Measurements from ENCODE around the gene FNDC3B.

Gene FNDC3B

GRCh38 chr3:172060234-172060633, 20.9 kb downstream of the FNDC3B start:
- no peak for TF ChIP-seq CTCF (conservative IDR thresholded peaks at IDR 0.05; ENCODE audit: control insufficient read depth, insufficient read depth, low read depth, low read length)
- no peak overlapping the region for H3K4me3 ChIP-seq (ENCODE audit: control insufficient read depth, low read depth, low read length)
- no peak for DNase-seq (ENCODE audit: low read depth)

GRCh38 chr3:172061724-172062184, 22.4 kb downstream of the FNDC3B start:
- no peak for TF ChIP-seq CTCF (conservative IDR thresholded peaks at IDR 0.05; ENCODE audit: control insufficient read depth, insufficient read depth, low read depth, low read length)
- H3K4me3 ChIP-seq (ENCODE audit: control insufficient read depth, low read depth, low read length) = no peak overlapping the region
- peak; percentile 51 for DNase-seq (ENCODE audit: low read depth)

- no peak for DNase-seq (ENCODE audit: low read depth)
- TF ChIP-seq CTCF (conservative IDR thresholded peaks at IDR 0.05; ENCODE audit: control insufficient read depth, insufficient read depth, low read depth, low read length) = no peak
- no peak overlapping the region for H3K4me3 ChIP-seq (ENCODE audit: control insufficient read depth, low read depth, low read length)
These were observed 23.4 kb downstream of the FNDC3B start for GRCh38 chr3:172062761-172063160.

GRCh38 chr3:172063456-172064432, 24.4 kb downstream of the FNDC3B start:
- no peak for TF ChIP-seq CTCF (conservative IDR thresholded peaks at IDR 0.05; ENCODE audit: control insufficient read depth, insufficient read depth, low read depth, low read length)
- H3K4me3 ChIP-seq (ENCODE audit: control insufficient read depth, low read depth, low read length) = no peak overlapping the region
- DNase-seq (ENCODE audit: low read depth) = no peak

- peak; percentile 89 for DNase-seq (ENCODE audit: low read depth)
- no peak overlapping the region for H3K4me3 ChIP-seq (ENCODE audit: control insufficient read depth, low read depth, low read length)
- no peak for TF ChIP-seq CTCF (conservative IDR thresholded peaks at IDR 0.05; ENCODE audit: control insufficient read depth, insufficient read depth, low read depth, low read length)
These were observed 26.1 kb downstream of the FNDC3B start for GRCh38 chr3:172065527-172065926.

GRCh38 chr3:172065967-172066762, 26.8 kb downstream of the FNDC3B start:
- peak; percentile 81 for DNase-seq (ENCODE audit: low read depth)
- H3K4me3 ChIP-seq (ENCODE audit: control insufficient read depth, low read depth, low read length) = no peak overlapping the region
- no peak for TF ChIP-seq CTCF (conservative IDR thresholded peaks at IDR 0.05; ENCODE audit: control insufficient read depth, insufficient read depth, low read depth, low read length)

All from fibroblast of mammary gland (primary cell).